Kidney (tissue), 14 donors: ENCODE data around the gene OR5C1. TPM values are rescaled to one million over a fixed set of nuclear protein-coding genes. Genes with fewer than 3 reads are reported as not detected.
A peak's percentile ranks its signal among the peaks of the same experiment; 100 is the strongest.

ENCODE experiments used
- DNase-seq, 5 donors: peaks; one replicate each; pipeline ENCODE4 v3.0.0-alpha.2; 2013 to 2020
- FAIRE-seq: peaks from 2 replicates; lab custom pipeline; 2012; peaks lifted over from hg19 to GRCh38; lab: Jason Lieb, UNC
- H3K27ac ChIP-seq, 2 donors: one replicate each; pipeline ENCODE4 v1.7.0; 2013; ENCODE audit warnings: low read depth in 2 of 2, low read length in 2 of 2, inconsistent platforms in 1 of 2
- H3K27me3 ChIP-seq: one replicate; pipeline ENCODE4 v1.7.1; 2013; ENCODE audit warnings: low read length, inconsistent platforms; ENCODE audit not compliant: control insufficient read depth, insufficient read depth
- H3K36me3 ChIP-seq, 3 donors: one replicate each; pipeline versions ENCODE4 v1.7.0 to v1.7.1; 2013; ENCODE audit warnings: low read length in 3 of 3, control low read depth in 1 of 3, inconsistent platforms in 1 of 3; ENCODE audit not compliant: insufficient read depth in 3 of 3, control insufficient read depth in 2 of 3
- H3K4me1 ChIP-seq, 3 donors: one replicate each; pipeline versions ENCODE4 v1.7.0 to v1.7.1; 2013; ENCODE audit warnings: low read length in 3 of 3, inconsistent platforms in 1 of 3, low read depth in 1 of 3; ENCODE audit not compliant: control insufficient read depth in 2 of 3, insufficient read depth in 2 of 3
- H3K4me3 ChIP-seq, 3 donors: one replicate each; pipeline versions ENCODE4 v1.7.0 to v1.8.1; 2013; ENCODE audit warnings: low read length in 3 of 3, control low read depth in 1 of 3, inconsistent platforms in 1 of 3
- H3K9ac ChIP-seq, 3 donors: one replicate each; pipeline versions ENCODE4 v1.7.0 to v1.7.1; 2013; ENCODE audit warnings: low read length in 3 of 3, control low read depth in 1 of 3, inconsistent platforms in 1 of 3
- H3K9me3 ChIP-seq, 3 donors: one replicate each; pipeline versions ENCODE4 v1.7.0 to v1.7.1; 2013; ENCODE audit warnings: low read length in 3 of 3, control low read depth in 1 of 3, inconsistent platforms in 1 of 3; ENCODE audit not compliant: control insufficient read depth in 2 of 3, insufficient read depth in 1 of 3
- intact Hi-C: fragments of 100-400 bp; cut with DNase I; formaldehyde crosslinking; loops from one replicate; pipeline ENCODE4 v1.11.1; 2022
- polyA plus RNA-seq: library from polyadenylated mRNA; stranded (reverse); fragments of 350-450 nt; fragmentation: Illumina TruSeq; extraction: RNeasy Lipid Tissue Mini Kit (QIAGEN cat#74804); gene quantifications from one replicate; pipeline ENCODE4 v1.2.3, GENCODE V29; 2014; ENCODE audit warnings: low read depth, low replicate concordance; ENCODE audit not compliant: insufficient read depth
- total RNA-seq: library from RNA; stranded (reverse); fragmentation: NEBNext Ultra II Directional; extraction: Animal tissue kit (Norgen Biotek cat#: 25700); gene quantifications from one replicate; pipeline ENCODE4 v1.2.1, GENCODE V29; 2021
- TF ChIP-seq, protein P1 (sequence below): IDR thresholded peaks from 3 replicates; pipeline ENCODE4 v1.5.1; 2012; ENCODE audit warnings: mild to moderate bottlenecking, moderate library complexity, borderline replicate concordance; ENCODE audit not compliant: insufficient read depth; ENCODE audit errors: extremely low read depth
- donor health status: control.
- donor health status: control.
- donor health status: control.
- donor health status: control.
- donor health status: control.
- donor health status: DM: yes; HTN: yes; CAD: no.
- donor health status: Normal renal cell carcinoma (clear cell type).

The OR5C1 gene
- total and polyA plus RNA-seq, 2 donors from 2014 or later = not detected

DNA sequence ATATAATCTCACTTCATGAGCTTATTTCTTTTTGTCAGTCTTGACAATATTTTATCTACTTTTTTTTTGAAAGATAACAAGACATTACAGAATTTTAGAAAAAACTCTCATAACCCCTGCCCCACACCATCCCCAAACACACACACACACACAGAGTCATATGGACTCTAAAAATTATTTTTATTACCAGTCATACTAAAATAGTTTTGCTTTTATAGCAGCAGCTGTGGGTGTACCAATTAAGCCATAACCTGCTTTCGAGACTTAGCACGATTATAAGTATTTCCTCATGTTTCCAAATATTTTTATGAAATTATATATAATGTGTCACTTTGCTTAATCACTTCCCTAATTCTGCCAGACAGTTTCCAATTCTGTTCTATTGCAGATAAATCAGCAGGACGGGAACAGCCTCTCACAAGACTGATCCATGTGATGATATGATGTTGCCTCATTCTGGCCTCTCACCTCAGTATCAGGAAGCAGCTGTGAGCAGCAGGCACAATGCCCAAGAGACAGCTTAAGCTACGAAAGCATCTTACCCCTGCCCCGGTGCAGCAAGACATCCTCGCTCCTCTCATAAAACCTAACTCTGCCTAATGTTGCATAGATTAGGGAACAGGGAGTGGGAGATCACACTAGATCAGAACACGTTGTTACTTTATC lies 32.7 kb downstream of the OR5C1 start:
- peaks cover 0 to 5% (median 0%) of the 10 kb centered on the region in 3 donors for H3K4me1 ChIP-seq
- DNase-seq = peak in 2 of 5 donors; percentile 19 to 80
- TF ChIP-seq, protein P1, sequence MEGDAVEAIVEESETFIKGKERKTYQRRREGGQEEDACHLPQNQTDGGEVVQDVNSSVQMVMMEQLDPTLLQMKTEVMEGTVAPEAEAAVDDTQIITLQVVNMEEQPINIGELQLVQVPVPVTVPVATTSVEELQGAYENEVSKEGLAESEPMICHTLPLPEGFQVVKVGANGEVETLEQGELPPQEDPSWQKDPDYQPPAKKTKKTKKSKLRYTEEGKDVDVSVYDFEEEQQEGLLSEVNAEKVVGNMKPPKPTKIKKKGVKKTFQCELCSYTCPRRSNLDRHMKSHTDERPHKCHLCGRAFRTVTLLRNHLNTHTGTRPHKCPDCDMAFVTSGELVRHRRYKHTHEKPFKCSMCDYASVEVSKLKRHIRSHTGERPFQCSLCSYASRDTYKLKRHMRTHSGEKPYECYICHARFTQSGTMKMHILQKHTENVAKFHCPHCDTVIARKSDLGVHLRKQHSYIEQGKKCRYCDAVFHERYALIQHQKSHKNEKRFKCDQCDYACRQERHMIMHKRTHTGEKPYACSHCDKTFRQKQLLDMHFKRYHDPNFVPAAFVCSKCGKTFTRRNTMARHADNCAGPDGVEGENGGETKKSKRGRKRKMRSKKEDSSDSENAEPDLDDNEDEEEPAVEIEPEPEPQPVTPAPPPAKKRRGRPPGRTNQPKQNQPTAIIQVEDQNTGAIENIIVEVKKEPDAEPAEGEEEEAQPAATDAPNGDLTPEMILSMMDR = no peak
- H3K9me3 ChIP-seq = no peaks in the 10 kb centered on the region
- peaks cover 6 to 21% (median 19%) of the 10 kb centered on the region in 3 donors for H3K36me3 ChIP-seq
- H3K27ac ChIP-seq = peak overlapping the region in 1 of 2 donors; percentile 32
- intact Hi-C loops = no loop called here
- no peak overlapping the region for H3K9ac ChIP-seq
- H3K4me3 ChIP-seq = no peak overlapping the region
- H3K27me3 ChIP-seq = no peaks in the 10 kb centered on the region
- FAIRE-seq = no peak

DNA sequence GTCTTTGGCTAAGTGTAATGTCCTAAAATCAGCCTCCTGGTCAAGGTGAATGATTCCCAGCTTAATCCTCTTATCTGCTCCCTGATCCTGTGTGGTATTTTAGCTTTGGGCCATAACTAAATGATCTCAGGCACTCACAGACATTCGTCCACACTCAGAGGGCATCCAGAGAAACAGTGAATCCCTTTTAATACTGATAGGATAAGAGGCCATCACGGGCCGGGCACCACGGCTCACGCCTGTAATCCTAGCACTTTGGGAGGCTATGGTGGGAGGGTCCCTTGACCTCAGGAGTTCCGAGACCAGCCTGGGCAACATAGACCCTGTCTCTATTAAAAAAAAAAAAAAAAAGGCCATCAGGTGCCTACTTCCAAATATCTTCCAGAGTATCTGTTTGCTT lies 33.3 kb downstream of the OR5C1 start:
- Histone ChIP-seq H3K27me3 (no peaks in the 10 kb centered on the region), H3K36me3 (peaks cover 6 to 21% (median 19%) of the 10 kb centered on the region in 3 donors), H3K9me3 (no peaks in the 10 kb centered on the region), H3K4me1 (peaks cover 3 to 12% (median 4%) of the 10 kb centered on the region in 3 donors), H3K27ac (peak overlapping the region in 1 of 2 donors; percentile 32), H3K4me3 (no peak overlapping the region), H3K9ac (no peak overlapping the region)
- FAIRE-seq (no peak), DNase-seq (no peak)
- intact Hi-C loops = no loop called here
- TF ChIP-seq, protein P1 = no peak

DNA sequence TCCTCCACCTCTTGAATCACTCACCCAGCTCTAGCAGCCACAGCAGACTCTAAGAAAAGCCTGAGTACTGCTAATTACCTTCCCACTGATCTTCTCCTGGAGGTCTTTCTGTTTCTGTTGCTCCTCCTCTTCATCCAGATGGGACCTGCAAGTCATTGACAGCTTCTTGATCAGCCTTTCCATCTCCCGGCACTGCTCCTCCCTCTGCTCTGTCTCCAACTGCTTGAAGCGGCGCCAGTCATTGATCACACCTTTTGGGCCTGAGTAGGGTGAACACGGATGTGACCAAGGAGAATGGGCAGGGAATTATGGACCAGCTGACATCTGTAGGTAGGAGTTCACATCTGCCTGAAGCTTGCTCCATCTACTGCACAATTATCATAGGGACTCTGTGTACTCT lies 34.2 kb downstream of the OR5C1 start:
- intact Hi-C loops = no loop called here
- no peak overlapping the region for H3K4me3 ChIP-seq
- no peaks in the 10 kb centered on the region for H3K9me3 ChIP-seq
- no peak overlapping the region for H3K27ac ChIP-seq
- DNase-seq (no peak), FAIRE-seq (no peak)
- H3K4me1 ChIP-seq = peaks cover 4 to 14% (median 9%) of the 10 kb centered on the region in 3 donors
- H3K36me3 ChIP-seq = peaks cover 6 to 19% (median 18%) of the 10 kb centered on the region in 3 donors
- no peak overlapping the region for H3K9ac ChIP-seq
- TF ChIP-seq, protein P1 = no peak
- H3K27me3 ChIP-seq = no peaks in the 10 kb centered on the region
